NK-92 (cell line): ENCODE results near the gene GPAM.
"Not testable (repeated sequence)": the region's sequence is repeated elsewhere in the genome, so short reads cannot be mapped to it uniquely, and the experiment has no call there.

Source experiments
- DNase-seq: peaks from one replicate; lab custom pipeline; 2025; ENCODE audit not compliant: unreplicated experiment; lab: John Stamatoyannopoulos, UW

Gene GPAM

DNA sequence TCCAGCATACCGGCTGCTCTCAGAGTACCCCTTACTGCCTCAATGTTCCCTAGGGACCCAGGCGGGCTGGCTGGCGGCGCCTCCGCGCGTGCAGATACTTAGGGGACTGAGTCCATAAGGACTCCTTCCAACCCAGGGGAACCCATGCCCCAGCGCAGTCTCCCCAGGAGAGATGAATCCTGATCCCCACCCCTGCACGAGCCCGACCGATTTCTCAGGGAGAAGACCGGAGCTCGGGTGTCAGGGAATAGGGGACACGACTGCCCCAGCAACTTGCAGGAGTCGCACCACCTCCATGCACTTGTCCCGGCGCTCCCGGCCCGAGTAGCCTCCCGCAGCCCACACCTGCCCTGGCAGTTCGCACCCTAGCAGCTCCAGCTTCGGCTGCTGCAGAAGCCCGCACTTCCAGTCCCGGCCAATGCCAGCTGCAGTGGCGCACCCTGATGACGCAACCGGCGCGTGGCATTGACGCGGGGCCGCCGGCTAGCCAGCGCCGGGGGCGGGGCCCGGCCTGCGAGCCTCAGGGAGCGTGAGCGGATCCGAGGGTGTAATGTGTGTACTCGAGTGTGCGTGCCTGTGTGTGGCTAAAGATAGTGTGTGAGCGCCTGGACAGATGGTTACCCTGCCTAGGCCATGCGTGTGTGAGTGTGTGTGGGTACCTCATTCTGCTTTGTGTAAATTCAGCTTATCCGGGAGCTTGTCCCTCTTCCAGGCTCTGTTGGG, at the start of gene GPAM:
Gene GPAM (minus strand): TSS at position 437 of the 723 bp plus-strand sequence. CDS start 1,981 bp downstream, outside the sequence.
- DNase-seq, result peak; percentile 67

- DNase-seq, result no peak
Measured at GRCh38 chr10:112232670-112233069, 49.1 kb upstream of the GPAM start.

GRCh38 chr10:112231602-112232400, 48.2 kb upstream of the GPAM start:
- DNase-seq, result no peak

DNA sequence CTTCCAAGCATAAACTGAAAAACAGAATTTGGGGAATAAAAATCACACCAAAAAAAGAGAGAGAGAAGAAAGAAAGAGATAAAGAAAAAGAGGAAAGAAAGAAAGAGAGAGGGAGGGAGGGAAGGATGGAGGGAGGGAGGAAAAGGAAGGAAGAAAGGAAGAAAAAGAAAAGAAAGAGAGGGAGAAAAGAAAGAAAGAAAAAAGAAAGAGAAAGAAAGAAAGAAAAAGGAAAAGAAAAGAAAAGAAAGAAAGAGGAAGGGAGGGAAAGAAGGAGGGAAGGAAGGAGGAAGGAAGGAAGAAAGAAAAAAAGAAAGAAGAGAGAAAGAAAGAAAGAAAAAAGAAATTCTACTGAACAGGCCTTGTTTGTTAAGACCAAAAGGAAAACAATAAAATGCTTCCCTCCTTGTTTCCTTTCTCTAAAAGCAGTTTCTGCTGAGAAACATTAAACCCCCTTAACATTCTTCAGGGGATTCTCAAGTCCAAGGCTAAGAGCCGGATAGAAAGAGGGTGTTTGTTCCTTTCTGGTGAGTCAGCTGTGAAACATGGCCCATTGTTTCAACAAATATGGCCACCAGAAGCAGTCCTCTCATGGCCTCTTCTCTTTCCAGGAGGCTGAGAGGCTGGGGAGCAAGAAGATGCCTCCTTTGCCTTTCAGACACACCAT, 46.9 kb upstream of the GPAM start:
- DNase-seq, result no peak

GRCh38 chr10:112229901-112230300, 46.3 kb upstream of the GPAM start:
- no peak for DNase-seq

GRCh38 chr10:112229096-112229495, 45.5 kb upstream of the GPAM start:
- no peak for DNase-seq

GRCh38 chr10:112228366-112229088, 45.0 kb upstream of the GPAM start:
- not testable (repeated sequence) for DNase-seq

- DNase-seq, result no peak
Measured at GRCh38 chr10:112227331-112227987, 43.9 kb upstream of the GPAM start.

DNA sequence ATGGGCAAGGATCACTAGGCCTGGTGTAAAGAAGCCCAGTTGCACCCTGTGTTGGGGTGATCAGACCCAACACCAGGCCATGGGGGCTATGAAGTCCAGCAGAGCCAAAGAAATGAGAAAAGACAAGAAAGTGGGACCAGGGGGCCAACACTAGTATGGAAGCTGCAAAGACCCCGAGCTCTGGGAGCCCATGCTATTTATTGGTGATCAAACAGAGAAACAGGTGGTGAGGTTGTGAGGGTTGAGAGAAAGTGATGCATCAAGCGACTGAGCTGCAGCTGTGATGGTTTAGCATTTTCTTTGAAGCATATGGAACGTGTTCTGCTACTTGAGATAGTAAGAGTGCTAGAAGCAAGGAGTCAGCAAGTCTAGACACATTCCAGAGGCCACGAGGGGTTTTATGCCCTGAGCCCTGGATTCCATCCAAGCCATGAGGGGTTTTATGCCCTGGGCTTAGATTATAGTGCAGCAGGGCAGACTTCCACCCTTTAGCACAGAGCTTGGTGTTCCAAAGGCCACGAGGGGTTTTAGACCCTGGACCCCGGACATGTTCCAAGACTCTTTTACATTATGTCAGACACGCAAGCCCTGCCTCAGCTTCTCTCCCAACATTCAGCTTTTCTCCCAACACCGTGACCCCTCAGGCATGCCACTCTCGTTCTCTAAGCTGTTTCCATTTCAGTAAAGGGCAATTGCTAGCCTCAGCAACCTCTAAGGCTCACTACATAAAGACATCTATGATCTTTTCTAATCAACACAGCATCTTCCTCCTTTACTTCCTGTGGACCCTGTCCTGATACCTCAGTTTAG, 43.1 kb upstream of the GPAM start:
- no peak for DNase-seq

DNA sequence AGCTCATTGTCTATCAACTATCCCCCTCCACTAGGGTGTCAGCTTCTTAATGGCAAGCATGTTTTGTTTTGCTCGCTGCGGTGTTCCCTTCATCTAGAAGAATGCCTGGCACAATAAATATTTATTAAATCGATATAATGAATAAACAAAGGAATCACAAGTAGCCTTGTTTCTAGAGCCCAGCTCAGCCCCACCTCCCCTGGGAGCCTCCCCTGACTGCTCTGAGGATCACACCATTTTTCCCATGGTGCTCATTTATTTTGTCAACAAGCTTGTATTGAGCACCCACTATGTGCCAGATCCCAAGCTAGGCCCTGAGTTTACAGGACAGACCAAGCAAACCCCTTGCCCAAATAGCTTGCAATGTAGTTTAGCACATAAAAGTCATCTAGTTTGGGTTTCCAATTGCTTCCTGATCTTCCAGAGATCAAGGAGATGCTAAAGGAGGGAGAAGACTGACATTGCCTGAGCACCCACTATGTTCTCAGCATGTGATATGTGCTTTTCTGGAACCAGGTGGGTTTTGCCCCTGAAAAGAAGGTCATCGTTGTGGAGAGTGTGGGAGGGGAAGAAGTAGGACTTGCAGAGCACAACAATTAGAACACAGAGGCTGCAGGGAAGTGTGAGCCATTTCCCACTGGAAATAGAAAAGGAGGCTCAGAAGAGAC, 42.3 kb upstream of the GPAM start:
- no peak for DNase-seq

GRCh38 chr10:112224933-112225529, 41.5 kb upstream of the GPAM start:
- DNase-seq, result no peak

GRCh38 chr10:112223725-112224124, 40.2 kb upstream of the GPAM start:
- DNase-seq, result no peak

- DNase-seq, result no peak
Measured at GRCh38 chr10:112222799-112223198, 39.2 kb upstream of the GPAM start.

- DNase-seq, result no peak
Measured at GRCh38 chr10:112221545-112221944, 38.0 kb upstream of the GPAM start.

DNA sequence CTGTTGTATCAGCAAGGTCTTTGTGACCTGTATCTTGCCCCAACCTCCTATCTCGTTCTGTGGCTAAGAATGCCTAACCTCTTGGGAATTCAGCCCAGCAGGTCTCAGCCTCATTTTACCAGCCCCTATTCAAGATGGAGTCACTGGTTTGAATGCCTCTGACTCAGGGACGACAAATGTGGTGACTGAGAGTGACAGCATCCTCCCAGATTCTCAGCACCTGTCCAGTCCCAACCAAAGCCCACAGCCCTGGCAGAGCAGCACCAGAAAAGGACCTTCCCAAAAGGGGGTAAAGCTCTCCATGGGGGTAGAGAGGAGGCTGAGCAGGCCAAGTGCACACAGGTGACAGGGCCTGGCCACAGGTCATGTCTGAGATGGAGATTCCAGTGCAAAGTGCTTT, 35.4 kb upstream of the GPAM start:
- no peak for DNase-seq

DNA sequence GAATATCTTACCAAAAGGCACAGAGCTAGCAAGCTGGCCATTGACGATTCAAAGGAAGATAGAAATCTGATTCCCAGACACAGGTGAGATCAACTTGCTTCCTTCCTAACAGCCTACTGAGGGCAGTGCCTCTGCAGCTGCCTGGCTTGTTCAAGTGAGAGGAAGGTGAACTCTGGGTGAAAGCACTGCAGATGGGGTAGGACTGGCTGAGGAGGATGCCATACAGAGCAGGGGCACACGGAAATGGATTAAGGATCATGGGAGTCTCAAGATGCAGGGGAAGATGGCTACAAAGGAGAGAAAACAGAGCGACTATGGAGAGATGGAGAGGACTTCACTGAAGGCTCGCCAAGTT, 34.4 kb upstream of the GPAM start:
- DNase-seq, result no peak

DNA sequence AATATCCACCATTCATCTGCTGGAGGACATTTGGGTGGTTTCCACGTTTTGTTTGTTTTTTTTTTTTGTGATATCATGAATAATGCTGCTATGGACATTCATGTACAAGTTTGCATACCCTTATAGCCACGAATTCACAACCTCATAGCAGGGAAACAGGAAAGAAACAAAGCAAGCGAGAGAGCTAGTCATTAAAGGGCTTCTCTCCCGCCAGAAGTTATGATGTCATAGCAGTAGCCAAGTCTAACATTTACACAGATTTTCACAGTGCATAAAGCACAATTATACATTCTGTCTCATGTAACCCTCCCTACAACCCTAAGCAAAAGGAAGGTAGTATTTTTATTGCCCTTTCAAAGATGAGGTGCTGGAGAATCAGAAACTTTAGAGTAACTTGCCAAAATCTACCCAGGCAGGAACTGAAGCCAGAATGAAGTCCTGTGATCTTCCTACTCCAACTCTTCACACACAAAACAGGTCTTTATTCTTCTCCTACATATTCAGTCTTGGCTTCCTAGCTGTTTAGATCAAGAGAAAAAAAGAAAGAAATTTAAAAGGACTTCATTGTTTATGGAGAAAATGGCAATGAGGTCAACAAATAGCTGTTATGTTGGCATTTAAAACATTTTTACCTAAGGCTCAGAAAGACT, 33.9 kb upstream of the GPAM start:
- DNase-seq, result no peak

DNA sequence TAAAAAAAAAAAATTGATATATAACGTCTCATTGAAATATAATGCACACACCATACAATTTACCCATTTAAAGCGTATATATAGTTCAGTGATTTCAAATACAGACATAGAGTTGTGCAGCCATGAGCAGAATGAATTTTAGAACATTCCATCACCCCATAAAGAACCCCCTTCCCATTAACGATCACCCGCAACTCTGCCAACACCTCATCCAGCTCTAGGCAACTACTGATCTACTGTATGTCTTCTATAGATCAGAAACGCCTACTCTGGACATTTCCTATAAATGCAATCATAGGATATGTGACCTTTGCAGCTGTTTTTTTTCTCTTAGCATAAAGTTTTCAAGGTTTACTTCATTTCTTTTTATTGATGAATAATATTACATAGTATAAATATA, 33.4 kb upstream of the GPAM start:
- DNase-seq, result no peak

GRCh38 chr10:112216151-112216550, 32.6 kb upstream of the GPAM start:
- no peak for DNase-seq
